NCI-H2107 (cell line): Measurements from ENCODE around the gene PPP6R3.
"Not testable (repeated sequence)": the region's sequence is repeated elsewhere in the genome, so short reads cannot be mapped to it uniquely, and the experiment has no call there.

Experiments used
- DNase-seq: peaks from one replicate; lab custom pipeline; 2025; lab: John Stamatoyannopoulos, UW

Gene PPP6R3

DNA sequence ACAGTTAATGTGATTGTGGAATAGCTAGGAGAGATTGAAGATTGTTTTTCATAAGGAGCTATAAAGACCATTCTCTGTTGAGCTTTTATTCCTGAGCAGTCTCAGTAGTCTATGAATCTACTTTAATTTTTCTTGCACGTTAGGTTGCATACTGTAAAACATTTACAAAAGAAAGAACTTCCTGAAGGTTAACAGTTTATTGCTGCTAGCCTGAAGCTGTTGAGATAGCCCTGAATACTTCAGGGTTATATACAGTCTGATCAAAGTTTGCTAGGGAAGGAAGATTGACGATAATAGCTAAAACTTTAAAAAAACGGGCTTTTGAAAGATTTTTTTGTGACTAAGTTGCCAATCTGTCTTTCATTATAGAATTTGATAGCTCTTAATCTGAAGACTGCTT is 64.8 kb downstream of the PPP6R3 start:
- no peak for DNase-seq

- DNase-seq, result no peak
Observed at GRCh38 chr11:68525930-68526329, 65.4 kb downstream of the PPP6R3 start.

DNA sequence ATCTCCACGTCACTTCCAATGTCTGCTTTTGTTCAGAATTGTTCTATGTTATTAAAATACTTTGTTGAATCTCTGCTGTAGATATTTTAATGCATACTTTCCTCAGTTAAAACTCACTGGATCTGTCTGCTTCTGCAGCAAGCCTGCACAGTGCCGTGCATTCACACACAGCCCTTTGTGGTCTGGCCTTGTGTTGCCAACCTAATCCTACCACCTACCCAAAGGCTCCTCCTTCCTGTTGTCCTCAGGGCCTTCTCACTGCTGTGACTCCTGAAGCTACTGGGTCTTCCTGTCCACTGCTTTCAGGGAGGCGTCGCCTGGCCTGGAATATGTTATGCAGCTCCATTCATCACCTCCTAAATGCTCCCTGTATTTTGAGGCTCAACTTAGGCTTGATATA is 67.0 kb downstream of the PPP6R3 start:
- DNase-seq, result no peak

DNA sequence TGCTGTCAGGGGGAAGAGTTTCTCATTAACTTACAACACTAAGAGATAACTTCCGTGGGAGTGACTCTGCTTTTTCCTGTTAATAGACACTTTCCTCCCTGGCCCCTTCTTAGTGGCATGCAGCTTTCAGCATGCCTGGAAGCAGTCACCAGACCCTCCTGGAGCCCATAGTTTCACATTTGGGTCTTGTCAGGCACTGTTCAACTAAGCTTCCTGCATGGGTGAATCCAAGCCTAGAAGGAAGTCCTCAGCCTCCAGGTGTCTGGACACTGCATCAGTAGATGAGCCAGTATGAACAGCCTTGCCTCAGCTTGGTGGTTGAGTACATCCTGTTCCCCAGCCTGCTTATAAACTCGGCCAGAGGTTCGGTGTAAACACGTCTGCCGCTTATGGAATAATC is 68.1 kb downstream of the PPP6R3 start:
- no peak for DNase-seq

DNA sequence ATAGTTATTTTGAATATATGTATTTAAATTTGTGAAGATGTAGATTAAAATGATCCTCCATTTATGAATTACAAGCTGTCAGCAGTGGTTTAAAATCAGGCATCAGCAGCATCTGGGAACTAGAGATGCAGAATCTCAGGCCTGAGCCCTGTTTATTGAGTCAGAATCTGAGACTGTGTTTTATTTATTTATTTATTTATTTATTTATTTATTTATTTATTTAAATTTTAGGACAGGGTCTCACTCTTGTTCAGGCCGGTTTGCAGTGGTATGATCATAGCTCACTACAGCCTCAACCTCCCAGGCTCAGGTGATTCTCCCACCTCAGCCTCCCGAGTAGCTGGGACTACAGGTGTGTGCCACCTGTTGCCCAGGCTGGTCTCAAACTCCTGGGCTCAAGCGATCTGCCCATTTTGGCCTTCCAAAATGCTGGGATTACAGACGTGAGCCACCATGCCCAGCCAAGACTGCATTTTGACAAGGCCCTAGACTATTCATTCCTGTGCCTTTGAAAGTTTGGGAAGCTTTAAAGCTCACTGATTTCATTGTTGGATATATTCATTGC is 70.7 kb downstream of the PPP6R3 start:
- no peak for DNase-seq

DNA sequence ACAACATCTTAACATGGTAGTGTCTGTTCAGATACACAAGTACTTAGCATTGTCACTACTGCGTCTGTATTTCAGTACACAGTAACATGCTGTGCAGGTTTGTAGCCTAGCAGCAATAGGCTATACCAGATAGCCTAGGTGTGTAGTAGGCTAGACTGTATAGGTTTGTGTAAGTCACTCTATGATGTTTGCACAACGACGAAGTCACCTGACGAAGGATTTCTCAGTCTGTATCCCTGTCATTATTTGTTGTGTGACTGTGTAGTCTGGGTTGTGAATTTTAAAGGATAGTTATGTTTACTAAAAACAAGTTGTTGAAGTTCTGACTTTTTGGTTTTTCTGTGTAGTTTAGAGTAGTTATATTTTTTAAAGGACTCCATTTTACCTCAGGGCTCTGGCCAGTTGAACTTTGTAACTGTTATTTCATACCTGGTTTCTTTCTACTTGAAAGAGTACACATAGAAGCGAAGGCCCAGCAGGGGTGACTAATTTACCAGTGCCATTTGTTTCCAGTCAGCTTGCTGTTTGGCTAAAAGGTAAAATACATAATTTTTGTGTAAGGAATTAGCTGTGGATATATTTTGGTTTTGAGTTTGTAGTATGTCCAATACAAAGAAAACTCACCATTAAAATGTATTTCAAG is 72.3 kb downstream of the PPP6R3 start:
- no peak for DNase-seq

DNA sequence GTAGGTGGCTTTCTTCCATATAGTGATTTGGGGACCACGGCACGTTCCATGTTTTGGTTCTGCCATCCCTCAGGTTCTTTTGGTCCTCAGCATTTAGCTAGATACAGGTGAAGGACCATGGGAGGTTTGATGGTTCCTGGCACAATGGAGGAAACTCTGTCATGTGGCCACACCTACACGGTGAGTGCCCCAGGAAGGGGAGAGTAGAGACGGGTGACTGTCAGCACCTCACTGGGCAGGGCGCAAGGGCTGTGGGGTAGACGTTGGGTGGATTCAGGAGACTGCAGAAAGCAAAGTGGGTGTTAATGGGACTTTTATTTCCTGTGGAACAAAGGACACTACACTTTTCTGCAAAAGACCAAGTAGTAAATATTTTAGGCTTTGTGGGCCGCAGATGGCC is 73.4 kb downstream of the PPP6R3 start:
- no peak for DNase-seq

- DNase-seq, result no peak
Observed at GRCh38 chr11:68535098-68535497, 74.5 kb downstream of the PPP6R3 start.

GRCh38 chr11:68536706-68537105 is 76.2 kb downstream of the PPP6R3 start:
- no peak for DNase-seq

- no peak for DNase-seq
Observed at GRCh38 chr11:68538025-68538424, 77.5 kb downstream of the PPP6R3 start.

- DNase-seq, result no peak
Observed at GRCh38 chr11:68539395-68539794, 78.8 kb downstream of the PPP6R3 start.

DNA sequence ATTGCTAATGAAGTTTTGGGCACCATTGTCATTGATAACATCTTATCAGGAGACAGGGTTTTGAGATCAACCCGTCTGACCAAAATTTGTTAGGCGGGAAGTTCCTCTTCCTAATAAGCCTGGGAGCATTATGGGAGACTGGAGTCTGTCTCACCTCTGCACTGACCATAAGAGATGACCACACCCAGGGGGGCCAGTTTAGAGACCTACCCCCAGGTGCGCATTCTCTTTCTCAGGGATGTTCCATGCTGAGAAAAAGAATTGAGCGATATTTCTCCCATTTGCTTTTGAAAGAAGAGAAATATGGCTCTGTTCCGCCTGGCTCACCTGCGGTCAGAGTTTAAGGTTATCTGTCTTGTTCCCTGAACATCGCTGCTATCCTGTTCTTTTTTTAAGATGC is 80.0 kb downstream of the PPP6R3 start:
- DNase-seq, result not testable (repeated sequence)

- no peak for DNase-seq
Observed at GRCh38 chr11:68541116-68541515, 80.6 kb downstream of the PPP6R3 start.

DNA sequence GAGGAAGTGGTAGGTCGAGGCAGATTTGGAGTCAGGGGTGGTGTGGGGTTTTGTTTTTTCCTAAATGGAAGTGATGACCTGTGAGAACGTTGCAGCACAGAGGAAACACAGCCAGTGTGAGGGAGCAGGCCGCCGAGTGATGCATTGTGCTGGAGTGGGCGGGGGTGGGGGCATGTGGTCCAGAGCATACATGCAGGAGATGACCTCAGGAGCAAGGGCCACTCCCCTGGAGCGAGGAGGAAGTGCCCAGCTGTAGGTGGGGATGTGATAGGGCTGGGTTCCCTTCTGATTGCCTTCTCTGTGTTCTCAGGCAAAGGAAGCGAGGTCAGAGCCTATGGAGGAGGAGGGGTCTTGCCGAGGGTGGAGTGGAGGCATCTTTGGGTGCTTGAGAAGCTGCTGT is 81.4 kb downstream of the PPP6R3 start:
- no peak for DNase-seq

DNA sequence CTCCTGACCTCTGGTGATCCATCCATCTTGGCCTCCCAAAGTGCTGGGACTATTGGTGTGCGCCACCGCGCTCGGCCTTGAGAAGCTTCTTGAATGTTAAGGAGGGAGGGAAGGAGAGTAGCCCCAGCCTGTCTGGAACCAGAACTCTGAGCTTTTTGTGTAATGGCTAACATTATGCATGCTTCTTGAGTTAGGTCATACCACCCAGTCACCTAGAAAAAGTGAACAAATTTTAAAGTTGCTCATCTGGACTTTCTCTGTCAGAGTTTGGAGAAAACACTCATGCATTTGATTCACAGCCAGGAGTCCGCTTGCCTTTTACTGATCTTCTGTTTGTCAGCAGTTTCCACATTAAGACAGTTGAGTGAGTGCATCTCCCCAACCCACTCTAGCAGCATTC is 82.1 kb downstream of the PPP6R3 start:
- no peak for DNase-seq

GRCh38 chr11:68543594-68543993 is 83.0 kb downstream of the PPP6R3 start:
- no peak for DNase-seq

DNA sequence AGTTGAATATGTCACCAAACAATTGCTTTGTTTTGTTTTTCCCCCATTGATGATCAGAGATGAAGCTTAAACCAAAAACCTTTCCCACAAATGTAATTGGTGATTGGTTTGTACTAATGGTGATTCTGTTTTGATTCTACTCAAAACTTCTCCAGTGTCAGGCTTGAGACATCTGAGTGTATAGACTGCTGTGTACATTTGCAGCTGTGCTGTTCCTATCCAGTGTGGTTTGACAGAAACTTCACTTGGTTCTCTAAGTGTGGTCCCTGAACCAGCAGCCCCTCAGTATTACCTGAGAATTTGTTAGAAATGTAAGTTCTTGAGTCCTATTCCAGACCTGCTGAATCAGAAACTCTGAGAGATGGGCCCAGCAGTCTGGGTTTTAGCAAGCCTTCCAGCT is 84.8 kb downstream of the PPP6R3 start:
- no peak for DNase-seq

GRCh38 chr11:68545796-68546195 is 85.2 kb downstream of the PPP6R3 start:
- DNase-seq, result no peak

- no peak for DNase-seq
Observed at GRCh38 chr11:68546555-68546954, 86.0 kb downstream of the PPP6R3 start.

GRCh38 chr11:68549789-68550484 is 89.4 kb downstream of the PPP6R3 start:
- DNase-seq, result no peak

- DNase-seq, result no peak
Observed at GRCh38 chr11:68550485-68550817, 89.9 kb downstream of the PPP6R3 start.

- no peak for DNase-seq
Observed at GRCh38 chr11:68551223-68551622, 90.7 kb downstream of the PPP6R3 start.

DNA sequence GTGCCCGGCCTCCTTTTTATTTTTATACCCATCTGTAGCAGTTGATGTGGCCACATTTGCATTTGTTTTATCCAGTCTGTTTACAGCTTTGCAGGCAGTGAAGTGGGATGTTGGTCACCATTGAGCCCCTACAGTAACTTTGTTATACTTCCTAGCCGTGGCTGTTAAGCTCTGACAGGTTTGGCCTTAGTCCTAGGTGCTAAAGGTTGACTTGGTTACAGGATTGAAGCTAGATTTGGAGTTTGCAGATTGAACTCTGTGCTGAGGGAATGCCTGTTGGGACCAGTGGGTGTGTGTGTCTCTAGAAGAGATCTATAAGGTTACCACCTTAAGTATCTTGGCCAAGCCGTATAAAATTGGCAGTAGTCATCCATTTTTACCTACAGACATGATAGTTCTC is 91.2 kb downstream of the PPP6R3 start:
- no peak for DNase-seq

- DNase-seq, result no peak
Observed at GRCh38 chr11:68552542-68552941, 92.0 kb downstream of the PPP6R3 start.
